DND-41 (cell line): ENCODE results near the gene DYRK1A.

Experiments
- EZH2 ChIP-seq: IDR thresholded peaks from 3 replicates; pipeline ENCODE4 v1.6.1; 2012; ENCODE audit warnings: borderline replicate concordance, low read depth, mild to moderate bottlenecking, moderate library complexity, low read length, inconsistent platforms; ENCODE audit not compliant: severe bottlenecking
- TF ChIP-seq, protein P1 (sequence below): IDR thresholded peaks from 2 replicates; pipeline ENCODE4 v1.5.1; 2012; ENCODE audit warnings: borderline replicate concordance, low read length, moderate library complexity, mild to moderate bottlenecking; ENCODE audit not compliant: poor library complexity, severe bottlenecking; ENCODE audit errors: extremely low read depth

DNA sequence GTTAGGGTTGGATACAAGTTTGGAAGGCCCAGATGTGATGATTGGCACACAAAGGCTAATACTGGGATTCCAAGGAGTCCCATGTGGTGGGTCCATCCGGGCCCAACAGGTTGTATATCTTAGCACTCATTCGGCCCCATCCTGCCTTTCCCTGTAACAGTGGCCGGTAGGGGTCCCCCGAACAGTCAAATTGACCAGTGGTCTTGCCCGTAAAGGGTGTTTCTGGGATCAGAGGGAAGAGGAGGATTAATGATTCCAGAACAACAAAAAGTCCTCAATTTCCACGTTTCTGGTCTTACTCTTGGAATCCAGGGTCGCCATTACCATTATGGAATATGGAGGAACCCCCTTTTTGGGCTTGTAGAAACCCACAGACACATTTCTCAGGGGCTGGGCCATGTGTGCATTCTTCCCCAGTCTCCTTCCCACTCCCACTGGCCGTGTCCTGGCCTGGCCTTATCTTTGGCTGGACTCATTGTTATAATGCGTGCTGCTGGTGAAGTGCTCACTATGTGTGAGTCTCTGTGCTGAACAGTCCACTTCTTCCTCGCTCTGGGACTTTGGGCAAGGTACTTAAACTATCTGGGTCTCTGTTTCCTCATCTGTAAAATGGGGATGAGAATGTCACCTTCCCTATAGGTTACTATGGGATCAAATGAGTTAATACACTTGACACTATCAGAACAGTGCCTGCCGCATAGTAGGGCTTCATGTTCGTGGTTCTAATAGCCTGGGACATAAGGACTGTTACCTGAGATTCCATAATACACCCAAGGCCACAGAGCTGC lies 161.8 kb downstream of the DYRK1A start:
- TF ChIP-seq, protein P1, sequence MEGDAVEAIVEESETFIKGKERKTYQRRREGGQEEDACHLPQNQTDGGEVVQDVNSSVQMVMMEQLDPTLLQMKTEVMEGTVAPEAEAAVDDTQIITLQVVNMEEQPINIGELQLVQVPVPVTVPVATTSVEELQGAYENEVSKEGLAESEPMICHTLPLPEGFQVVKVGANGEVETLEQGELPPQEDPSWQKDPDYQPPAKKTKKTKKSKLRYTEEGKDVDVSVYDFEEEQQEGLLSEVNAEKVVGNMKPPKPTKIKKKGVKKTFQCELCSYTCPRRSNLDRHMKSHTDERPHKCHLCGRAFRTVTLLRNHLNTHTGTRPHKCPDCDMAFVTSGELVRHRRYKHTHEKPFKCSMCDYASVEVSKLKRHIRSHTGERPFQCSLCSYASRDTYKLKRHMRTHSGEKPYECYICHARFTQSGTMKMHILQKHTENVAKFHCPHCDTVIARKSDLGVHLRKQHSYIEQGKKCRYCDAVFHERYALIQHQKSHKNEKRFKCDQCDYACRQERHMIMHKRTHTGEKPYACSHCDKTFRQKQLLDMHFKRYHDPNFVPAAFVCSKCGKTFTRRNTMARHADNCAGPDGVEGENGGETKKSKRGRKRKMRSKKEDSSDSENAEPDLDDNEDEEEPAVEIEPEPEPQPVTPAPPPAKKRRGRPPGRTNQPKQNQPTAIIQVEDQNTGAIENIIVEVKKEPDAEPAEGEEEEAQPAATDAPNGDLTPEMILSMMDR: no peak
- TF ChIP-seq EZH2: no peak
